Activated T-helper 1 cell treated with anti-CD3 and anti-CD28 coated beads, Interleukin-2, amount 50 U/mL, for 16 hours (primary cell): ENCODE results near the gene GP2.
"Not testable (repeated sequence)": the region's sequence is repeated elsewhere in the genome, so short reads cannot be mapped to it uniquely, and the experiment has no call there.

Experiments used
- DNase-seq, 2 donors: peaks; one replicate each; pipeline ENCODE4 v3.0.0-alpha.2; 2020; ENCODE audit warnings: low read depth in 1 of 2, low spot score in 1 of 2

Gene GP2

GRCh38 chr16:20325005-20325404 lies 2.3 kb downstream of the GP2 start:
- no peak for DNase-seq

GRCh38 chr16:20323591-20324117 lies 3.7 kb downstream of the GP2 start:
- DNase-seq = no peak

DNA sequence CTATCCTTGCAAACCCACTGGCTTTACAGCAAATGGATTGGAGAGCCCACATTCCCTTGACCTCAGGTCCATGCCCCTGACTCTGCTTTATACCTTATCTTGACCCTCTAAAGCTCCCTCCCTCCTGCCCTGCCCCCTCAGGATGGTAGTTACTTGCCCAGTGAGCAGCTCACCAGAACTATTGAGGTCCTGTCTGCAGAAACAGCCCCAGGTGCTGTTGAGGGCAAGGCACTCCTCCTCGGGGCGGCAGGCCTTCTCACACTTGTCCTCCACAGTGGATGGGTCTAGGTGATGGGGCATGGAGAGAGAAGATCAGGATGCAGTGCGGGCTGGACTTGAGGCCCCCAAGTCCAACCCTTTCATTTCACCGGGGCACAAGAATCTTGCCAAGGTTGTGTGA lies 4.6 kb downstream of the GP2 start:
- no peak for DNase-seq

DNA sequence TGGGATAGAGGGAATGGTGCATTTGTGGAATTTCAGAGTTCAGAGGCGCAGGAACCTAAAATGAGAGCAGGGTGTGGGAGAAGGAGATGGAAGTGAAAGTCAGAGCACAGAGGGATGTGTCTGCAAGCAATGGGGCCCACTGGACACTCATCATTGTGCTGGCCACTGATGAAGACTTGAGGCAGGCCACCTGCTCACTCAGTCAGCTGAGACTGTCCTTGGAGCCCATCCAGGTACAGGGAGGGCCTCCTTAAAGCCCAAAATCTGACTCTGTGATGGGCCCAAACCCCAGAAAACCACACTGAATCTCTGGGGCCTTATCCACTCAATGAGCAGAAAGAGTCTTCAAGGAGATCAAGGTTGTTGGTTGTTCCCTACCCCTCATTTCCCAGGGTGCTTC lies 5.6 kb downstream of the GP2 start:
- DNase-seq = no peak

GRCh38 chr16:20321051-20321450 lies 6.3 kb downstream of the GP2 start:
- DNase-seq = not testable (repeated sequence)

DNA sequence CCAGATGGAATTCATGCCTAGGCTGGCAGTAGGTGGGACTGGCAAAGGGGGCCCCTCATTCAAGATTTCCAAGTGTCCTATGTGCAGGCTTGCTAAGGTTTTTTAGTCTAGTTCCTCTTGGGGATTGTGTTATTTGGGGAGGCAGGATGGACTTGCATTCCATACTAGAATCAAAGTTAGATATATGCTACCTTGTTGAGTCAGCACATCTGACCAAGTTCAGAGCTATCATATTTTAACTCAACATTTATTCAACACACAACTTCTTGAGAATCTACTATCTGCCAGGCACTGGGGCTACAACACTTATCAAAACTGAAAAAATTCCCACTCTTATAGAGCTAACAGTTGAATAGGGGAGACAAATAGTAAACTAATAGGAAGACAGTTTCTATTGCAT lies 6.7 kb downstream of the GP2 start:
- DNase-seq = no peak

- DNase-seq = no peak
Measured at GRCh38 chr16:20320178-20320577, 7.1 kb downstream of the GP2 start.

DNA sequence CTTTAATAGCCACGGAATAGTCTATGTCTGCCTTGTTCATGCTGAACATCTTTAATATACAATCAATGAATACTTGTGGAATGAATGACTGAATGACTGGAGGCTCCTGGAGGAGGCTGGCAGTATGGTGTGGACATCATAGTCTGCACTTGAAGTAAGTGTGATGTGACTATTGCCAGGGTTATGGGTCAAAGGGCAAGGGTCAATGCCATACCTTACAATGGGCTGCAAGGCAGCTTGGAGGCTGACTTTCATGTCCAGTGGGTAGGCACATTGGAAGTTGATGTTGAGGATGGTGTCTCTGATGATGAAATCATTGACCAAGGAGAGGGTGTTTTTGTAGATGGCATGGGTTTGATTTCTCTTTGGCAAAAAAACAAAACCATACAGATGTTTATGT lies 7.9 kb downstream of the GP2 start:
- no peak for DNase-seq

- DNase-seq = no peak
Measured at GRCh38 chr16:20318437-20318836, 8.9 kb downstream of the GP2 start.

- DNase-seq = no peak
Measured at GRCh38 chr16:20318006-20318405, 9.3 kb downstream of the GP2 start.

DNA sequence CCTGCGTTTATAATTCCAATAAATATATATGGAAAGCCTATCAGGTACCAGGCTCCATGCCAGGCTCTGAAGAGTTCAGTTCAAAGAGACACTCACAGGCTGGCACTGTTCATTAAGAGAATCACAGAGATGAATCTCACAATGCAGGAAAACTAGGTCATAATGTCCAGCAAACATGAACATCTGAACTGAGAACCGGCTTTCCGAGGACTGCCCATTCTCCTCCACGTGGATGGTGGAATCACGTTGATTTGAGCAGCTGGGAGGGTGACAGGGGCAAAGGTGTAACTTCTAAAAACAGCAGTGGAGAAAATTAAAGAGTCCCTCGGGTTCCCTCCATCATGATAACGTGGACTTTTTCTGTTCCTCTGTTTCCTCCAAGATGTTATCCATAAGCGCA lies 10.2 kb downstream of the GP2 start:
- no peak for DNase-seq

DNA sequence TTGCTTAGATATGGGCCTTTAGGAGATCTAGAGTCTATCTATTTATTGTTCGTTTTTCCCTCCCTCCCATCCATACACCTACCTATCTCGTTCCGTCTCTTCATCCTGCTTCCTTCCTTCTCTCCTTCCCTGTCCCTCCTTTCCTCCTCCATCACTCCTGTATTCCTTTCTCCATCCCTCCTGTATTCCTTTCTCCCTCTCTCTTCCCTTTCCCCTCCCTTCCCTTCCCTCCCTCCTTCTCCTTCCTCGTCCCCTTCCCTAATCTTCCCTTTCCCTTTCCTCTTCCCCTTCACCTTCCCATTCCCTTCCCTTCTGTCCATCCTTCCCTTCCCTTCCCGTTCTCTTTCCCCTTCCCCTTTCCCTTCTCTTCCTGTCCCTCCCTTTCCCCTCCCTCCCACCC lies 10.6 kb downstream of the GP2 start:
- DNase-seq = no peak

DNA sequence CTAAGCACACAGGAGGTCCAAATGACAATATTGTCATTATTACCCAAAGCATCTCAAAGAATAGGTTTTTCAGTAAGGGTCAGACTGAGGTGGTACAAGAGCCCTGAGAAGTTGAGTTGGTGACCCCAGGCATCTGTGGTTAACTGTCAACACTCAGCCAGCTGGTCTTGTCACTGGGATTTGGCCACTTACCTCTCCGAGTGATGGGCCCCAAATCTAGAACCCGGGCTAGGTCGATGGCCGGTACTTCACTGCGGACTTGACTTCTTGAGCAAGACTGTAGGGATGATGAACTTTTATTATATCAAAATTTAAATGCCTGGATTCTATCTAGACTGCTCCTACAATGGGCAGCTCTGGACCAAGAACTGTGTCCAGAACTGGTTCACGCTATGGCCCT lies 11.5 kb downstream of the GP2 start:
- DNase-seq = no peak

DNA sequence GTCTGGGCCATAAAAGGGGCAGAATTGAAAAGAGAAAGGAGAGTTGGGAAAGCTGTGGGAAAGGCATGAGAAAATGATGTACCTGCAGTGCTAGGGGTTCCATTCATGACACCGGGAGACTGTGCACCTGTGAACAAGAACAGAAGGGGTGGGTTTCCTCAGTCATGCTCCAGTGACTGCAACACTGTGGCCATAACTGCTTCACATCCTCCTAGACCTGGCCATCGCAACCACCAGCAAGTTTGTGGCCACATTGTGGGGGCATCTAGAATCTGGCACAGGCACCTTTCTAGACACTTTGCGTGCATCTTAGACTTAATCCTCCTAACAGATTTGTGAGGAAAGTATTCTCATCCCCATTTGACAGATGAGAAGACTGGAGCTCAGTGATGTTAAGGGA lies 12.7 kb downstream of the GP2 start:
- DNase-seq = no peak

GRCh38 chr16:20313741-20314140 lies 13.6 kb downstream of the GP2 start:
- no peak for DNase-seq

DNA sequence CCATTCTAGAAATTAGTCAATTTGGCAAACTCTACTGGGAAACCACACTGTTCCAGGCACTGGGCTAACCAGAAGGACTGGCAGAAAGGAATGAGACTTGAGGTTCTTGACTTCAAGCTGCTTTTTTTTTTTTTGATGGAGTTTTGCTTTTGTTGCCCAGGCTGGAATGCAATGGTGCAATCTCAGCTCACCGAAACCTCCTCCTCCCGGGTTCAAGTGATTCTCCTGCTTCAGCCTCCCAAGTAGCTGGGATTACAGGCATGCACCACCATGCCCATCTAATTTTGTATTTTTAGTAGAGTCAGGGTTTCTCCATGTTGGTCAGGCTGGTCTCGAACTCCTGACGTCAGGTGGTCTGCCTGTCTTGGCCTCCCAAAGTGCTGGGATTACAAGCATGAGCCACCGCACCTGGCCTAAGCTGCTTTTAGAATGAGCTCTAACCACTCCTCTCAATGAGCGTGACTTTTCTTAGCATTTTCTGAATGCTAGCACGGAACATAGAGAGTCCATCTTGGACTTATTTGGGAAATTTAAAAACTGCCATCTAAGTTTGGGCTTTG lies 14.7 kb downstream of the GP2 start:
- not testable (repeated sequence) for DNase-seq

GRCh38 chr16:20311548-20311947 lies 15.8 kb downstream of the GP2 start:
- DNase-seq = no peak

DNA sequence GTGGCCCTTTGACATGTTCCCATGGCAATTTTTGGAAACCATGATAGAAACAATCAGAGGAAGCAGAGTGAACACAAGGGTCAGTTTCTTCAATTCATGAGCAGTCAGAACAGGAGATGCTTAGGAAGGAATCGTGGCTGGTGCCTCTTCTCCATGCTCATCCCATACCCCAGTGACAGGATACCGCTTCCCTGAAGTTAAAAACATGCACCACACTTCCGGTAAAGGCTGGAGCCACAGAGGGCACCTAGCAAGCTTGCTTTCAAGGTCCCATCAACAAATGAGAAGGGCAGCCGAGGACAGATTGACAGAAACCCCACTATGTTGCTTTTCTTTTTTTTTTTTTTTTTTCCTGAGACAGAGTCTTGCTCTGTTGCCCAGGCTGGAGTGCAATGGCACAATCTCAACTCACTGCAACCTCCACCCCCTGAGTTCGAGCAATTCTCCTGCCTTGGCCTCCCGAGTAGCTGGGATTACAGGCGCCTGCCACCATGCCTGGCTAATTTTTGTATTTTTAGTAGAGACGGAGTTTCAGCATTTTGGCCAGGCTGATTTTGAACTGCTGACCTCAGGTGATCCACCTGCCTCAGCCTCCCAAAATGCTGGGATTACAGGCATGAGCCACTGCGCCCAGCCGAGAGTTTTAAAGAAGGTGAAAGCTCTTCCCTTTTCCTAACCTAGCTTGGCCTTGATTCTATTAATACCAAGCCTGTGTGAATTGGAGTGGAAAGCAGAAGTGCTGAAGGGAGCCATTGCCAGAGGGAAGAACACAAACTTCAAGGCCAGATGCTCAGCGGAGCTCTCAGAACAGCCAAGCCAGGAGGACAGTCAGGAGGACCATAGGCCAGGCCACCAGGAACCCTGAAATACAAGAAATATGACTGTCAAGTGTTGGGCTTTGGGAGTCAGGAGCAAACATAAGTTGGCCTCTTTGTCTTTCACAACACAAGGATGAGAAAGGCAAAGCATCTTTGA lies 16.6 kb downstream of the GP2 start:
- DNase-seq = no peak

- DNase-seq = no peak
Measured at GRCh38 chr16:20309786-20310185, 17.5 kb downstream of the GP2 start.

DNA sequence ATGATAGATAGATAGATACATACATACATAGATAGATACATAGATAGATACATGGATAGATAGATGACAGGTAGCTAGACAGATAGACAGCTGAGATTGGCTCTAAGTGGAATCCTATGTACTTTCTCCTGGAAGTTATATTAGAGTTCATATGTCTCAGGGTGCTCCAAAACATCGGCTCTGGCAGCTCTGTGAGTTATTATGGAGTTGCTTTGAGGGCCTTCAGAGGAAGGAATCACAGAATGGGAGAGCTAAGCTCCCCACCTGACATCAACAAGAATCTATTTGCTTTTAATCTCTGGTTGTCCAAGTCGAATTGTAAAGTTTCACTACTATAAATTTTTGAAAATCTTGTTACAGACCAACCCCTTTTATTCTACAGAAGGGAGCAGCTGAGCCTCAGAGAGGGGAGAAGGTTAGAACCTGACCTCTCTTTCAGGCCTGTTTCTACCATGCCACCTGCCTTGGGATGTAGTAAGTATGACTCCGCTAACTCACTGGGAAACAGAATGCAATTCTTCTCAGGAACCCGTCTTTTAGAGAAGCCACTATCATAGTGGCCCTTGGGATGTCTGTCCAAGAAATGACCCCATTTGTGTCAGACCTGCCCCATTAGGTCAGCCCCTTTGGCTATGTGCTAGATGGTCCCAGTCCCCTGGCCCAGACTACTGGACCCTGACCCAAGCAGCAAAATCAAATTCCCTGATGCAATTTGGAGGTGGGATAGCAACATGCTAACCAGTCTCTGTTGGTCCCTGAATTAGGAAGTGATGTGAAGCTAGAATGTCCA lies 18.3 kb downstream of the GP2 start:
- DNase-seq = no peak

GRCh38 chr16:20308266-20308665 lies 19.0 kb downstream of the GP2 start:
- no peak for DNase-seq

DNA sequence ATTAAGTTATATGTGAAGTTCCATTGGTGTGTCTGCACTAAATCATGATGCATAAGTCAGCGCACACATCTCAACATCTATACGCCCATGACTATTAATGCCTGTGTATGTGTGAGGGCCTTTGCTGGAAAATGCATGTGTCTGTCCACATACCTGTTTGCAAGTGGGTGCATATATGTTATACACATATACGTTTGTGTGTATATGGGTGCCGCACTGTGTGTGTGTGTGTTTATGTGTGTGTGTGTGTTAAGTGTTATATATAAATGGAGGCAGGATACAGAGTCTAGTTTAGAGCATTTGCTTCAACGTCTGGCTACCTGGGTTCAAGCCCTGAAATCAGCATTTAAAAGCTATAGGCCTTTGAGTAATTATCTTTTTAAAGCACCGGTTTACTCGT lies 19.5 kb downstream of the GP2 start:
- no peak for DNase-seq
